ENCODE data around the gene ZNF518B. TPM values are rescaled to one million over a fixed set of nuclear protein-coding genes. Genes with fewer than 3 reads are reported as not detected.

The ZNF518B gene, protein sequence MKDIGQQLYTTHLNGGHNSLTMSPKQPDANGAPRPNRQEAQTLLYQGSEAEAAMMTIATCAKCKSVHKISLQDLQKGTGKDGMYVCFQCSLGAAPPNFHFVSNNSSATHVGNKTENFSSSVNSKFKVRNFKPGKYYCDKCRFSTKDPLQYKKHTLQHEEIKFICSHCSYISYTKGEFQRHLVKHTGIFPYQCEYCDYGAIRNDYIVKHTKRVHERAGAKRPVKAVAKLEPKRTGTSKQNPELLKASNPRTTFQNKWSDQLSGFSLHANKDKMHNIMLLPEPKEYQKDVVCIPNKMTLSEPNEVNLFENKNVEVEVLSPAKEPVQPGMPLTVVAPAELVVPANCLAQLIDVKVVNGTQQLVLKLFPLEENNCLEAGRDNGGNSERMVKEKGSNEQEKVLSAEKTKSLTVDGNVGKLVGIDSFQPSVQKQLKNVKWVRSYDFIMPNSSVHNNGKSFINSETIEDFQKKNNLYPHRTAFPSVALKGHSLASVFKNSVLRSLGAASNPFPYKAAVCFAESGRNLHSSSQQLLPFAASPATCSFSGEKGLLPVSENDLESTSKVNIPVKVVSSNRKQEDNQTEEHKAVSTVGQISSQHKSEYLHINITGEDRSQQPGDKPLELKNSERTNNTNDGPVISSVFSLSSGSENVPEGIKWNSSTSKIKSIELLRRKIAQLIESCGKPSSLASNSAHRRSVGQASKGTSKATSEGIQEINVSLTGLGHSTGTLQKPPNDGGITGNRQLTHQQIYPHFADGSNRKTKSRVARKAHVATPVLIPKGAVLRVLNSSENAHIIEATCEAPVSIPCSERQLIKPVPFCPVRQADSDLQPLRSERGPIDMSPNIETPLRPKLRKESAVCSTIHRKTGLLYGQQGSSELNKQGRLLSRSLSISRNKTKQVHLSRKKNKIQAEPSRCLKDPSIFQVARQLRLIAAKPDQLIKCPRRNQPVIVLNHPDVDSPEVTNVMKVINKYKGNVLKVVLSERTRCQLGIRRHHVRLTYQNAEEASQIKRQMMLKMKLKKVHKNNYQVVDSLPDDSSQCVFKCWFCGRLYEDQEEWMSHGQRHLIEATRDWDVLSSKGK
- total RNA-seq (2014; rRNA removed; shearing (Covaris generic)), result 7.9 and 20.2 TPM in 2 replicates

GRCh38 chr4:10457255-10457801, at the start of gene ZNF518B:
ZNF518B (minus strand) TSS chr4:10457426; CDS start chr4:10446328, 11,098 bp downstream.
- no peak for DNase-seq (ENCODE audit: low spot score)

DNA sequence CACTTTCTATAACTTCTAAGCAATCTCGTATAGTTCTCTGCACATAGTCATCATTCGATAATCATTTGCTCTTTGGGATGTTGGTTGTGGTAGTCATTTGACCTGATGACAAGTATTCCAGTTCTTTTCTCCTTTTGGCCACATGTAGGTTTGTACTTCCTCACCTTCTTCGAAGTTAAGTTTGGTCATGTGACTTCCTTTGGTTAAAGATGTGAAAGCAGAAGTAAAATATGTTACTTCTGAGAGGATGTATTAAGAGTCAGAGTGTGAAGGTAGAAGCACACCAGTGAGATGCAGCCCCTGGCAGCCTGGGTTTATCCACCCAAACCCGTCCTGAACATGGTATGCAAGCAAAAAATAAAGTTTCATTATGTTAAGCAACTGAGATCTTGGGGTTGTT, 48.9 kb upstream of the ZNF518B start:
- DNase-seq (ENCODE audit: low spot score), result no peak

- no peak for DNase-seq (ENCODE audit: low spot score)
Measured at GRCh38 chr4:10504570-10505179, 47.4 kb upstream of the ZNF518B start.

DNA sequence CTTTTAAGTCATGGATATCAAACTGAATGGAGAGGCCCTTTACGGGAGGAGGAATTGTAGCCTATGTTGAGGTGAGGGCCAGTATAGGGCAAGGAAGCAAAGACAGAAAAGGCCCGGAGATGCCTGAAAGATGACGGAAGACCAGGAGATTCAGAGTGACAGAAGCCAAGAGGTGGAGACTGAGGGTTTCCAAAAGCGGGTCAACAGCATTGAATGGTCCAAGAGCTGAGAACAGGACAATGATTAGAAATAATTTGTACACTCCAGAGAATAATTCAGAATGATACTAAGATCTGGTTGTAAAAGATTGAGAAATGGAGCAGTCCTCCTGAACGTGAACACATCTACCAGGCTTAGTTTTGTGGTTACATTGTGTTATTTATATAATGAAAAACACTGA, 45.5 kb upstream of the ZNF518B start:
- DNase-seq (ENCODE audit: low spot score), result no peak

DNA sequence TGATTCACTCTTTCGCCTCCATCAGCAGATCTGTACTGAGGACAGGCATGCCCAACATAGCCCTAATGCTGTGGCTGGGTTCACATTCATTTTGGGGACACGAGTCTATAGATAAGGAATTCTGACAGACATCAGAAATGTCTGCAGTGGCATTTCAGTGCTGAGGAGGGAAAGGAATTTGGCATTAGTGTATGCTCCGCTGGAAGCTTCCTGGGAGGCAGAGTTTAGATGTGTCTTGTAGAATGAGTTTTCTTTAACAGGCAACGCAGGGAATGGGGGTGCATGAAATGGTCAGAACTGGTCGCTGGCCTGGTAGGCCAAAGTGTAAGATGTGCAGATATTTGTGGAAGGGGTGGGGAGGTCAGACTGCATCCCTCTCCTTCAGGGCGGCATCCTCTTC, 43.5 kb upstream of the ZNF518B start:
- DNase-seq (ENCODE audit: low spot score), result no peak

DNA sequence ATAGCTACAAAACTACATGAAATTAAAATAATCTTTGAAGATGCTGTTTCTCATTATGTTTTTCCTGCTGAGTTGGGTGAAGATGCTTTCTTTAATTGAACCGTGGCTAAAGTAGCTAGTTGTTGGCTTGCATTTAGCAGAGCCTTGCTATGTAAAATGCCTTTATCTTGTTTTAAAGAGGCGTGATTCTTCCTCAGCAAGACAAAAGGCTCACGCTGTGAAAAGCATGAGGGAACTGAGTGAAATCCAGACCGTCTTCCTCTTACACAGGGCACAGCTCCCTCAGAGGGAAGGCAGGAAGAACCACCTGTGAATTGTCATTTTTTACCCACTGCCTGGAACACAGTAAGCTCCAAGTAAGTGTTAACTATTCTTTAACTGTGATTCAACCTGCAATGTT, 39.0 kb upstream of the ZNF518B start:
- no peak for DNase-seq (ENCODE audit: low spot score)

- DNase-seq (ENCODE audit: low spot score), result no peak
Measured at GRCh38 chr4:10495651-10496050, 38.4 kb upstream of the ZNF518B start.

DNA sequence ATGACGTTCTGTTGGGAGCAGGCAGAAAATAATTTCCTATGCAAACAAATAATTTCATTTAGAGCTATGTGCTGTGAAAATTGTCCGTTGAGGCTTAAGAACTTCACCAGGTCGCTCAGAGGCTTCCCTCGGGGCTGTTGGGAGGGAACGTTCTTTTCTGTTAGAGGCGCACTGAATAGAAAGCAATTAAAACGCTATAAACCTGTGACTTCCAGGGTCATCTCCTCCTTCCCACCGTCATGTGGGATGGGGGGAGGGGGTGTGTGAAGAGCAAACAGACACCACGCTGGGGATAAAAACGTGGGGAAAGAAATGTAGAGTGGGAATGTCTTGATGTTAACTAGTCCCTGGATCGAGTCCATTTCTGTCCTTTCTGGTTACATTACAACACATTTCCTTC, 35.2 kb upstream of the ZNF518B start:
- DNase-seq (ENCODE audit: low spot score), result no peak

GRCh38 chr4:10491401-10491800, 34.2 kb upstream of the ZNF518B start:
- no peak for DNase-seq (ENCODE audit: low spot score)

GRCh38 chr4:10490996-10491395, 33.8 kb upstream of the ZNF518B start:
- no peak for DNase-seq (ENCODE audit: low spot score)

DNA sequence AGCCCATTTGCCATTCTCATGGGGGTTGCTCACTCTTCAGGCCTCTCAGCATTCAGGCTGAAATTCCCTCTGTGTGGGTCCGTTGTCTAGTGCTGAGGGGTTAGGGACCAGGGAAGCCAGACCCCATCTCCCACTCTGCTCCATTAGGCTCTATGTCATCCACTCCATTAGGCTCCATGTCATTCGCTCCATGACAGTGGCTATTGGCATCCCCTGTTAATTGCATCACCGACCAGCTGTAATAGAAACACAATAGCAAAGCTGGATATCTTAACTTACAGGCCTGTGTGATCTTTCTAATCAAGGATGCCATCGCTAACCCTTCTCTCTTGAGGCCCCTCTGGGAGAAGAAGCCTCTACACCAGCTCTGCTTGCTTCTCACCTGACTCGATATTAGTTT, 25.7 kb upstream of the ZNF518B start:
- no peak for DNase-seq (ENCODE audit: low spot score)

- no peak for DNase-seq (ENCODE audit: low spot score)
Measured at GRCh38 chr4:10480616-10481015, 23.4 kb upstream of the ZNF518B start.

DNA sequence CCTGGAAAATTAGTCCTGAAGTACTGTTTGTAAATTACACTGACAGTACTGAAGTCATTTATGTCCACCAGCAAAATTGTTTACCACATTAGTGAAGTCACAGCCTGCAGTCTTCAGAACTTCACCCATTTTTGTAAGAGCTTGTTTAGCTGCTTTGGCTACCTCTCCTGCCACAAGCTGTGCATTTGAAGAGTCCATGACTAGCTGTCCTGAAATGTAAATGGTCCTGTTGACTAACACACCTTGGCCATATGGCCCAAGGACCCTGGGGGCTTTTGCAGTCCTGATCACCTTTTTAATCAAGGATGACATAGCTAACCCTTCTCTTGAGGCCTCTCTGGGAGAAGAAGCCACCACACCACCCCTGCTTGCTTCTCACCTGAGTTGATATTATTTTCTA, 21.4 kb upstream of the ZNF518B start:
- no peak for DNase-seq (ENCODE audit: low spot score)

GRCh38 chr4:10470505-10470904, 13.3 kb upstream of the ZNF518B start:
- DNase-seq (ENCODE audit: low spot score), result no peak

DNA sequence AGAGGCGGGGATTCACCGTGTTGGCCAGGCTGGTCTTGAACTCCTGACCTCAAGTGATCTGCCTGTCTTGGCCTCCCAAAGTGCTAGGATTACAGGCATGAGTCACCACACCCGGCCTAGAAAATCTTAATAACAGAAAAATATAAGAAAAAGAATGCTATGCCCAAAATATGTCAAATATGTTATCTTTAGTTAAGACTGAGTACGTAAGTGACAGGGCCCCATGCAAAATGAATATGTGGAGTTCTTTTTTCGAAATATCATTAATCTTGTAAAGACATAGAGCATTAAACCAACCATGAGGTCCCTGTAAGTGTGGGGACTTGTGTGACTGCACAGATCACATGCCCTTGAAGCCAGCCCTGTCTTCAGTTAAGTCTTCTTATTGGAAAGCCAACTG, 8.9 kb upstream of the ZNF518B start:
- no peak for DNase-seq (ENCODE audit: low spot score)

- DNase-seq (ENCODE audit: low spot score), result no peak
Measured at GRCh38 chr4:10462876-10463275, 5.7 kb upstream of the ZNF518B start.

- no peak for DNase-seq (ENCODE audit: low spot score)
Measured at GRCh38 chr4:10461850-10462400, 4.7 kb upstream of the ZNF518B start.

DNA sequence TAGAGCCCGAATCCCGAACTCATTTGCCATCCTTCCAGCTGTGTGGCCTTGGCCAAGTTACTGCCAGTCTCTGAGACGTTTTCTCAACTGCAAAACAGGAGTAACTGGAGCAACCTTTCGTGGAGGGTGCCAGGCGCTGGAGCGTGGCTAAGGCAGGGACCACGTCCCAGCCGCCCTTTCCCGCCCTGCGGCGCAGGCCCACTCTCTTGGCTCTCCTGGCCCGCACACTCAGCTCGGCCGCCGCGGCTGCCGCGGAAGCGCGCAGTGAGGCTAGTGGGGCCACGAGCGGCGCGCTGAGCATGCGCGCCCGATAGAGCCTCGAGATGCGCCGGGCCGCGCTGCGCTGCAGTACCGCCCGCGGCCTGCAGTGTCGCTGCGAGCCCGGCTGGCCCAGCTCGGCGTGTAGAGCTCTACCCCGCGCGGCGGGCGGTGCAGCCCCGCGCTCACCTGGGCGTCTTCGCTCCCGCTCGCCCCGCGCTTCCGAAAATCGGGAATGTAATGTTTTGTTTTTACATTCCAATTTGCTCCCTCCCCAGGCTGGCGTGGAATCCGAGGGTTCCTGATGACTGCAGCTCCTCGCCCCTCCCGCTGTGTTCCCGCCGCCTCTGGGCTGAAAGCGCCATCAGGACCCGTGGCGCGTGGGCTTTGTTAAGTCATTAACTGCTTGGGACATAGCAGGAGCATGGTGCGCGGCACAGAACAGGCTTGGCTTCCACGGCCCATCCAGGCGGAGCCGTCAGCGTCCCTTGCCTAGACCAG, 4.0 kb upstream of the ZNF518B start:
- no peak for DNase-seq (ENCODE audit: low spot score)

DNA sequence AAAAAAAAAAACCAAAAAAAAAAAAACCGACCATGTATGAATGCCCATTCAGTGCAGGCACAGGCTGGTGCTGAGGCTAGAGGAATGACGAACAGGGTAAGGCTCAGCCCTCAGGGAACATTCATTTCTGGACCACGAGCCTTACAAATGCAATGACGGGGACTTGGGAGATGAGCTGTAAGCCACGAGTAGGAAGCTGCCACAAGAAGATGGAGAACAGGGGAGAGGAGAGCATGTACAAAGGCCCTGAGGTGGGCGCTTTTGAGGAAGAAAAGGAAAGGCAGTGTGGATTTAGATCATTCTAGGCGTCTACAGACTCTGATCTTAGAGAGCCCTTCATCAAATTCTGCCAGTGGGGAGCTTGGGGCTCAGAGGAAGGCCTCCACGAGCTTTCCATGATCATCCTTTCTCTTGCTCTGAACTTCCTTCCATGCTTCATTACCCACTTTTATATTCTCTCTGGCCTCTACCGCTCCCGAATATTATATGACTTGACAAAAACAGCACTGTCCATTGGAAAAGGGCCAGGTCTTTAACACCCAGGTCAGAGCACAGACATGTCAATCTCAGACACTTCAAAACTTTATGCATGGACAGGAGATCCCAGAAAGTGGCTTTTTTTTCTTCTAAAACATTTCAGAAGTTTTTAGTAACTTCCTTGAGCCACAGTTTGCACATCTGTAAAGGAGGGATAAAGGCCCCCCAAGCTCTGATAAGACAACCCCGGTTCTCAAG, 3.3 kb upstream of the ZNF518B start:
- DNase-seq (ENCODE audit: low spot score), result no peak

- no peak for DNase-seq (ENCODE audit: low spot score)
Measured at GRCh38 chr4:10459305-10459704, 2.1 kb upstream of the ZNF518B start.

Measured in A172 (cell line).